ENCODE measurements around the gene CD8A.

- TF ChIP-seq ZNF565 (CRISPR knock-in tag; conservative IDR thresholded peaks at IDR 0.05; ENCODE audit: low read depth), result no peak
- TF ChIP-seq ZNF8 (CRISPR knock-in tag; IDR thresholded peaks at IDR 0.05), result no peak
- TF ChIP-seq, protein P1, sequence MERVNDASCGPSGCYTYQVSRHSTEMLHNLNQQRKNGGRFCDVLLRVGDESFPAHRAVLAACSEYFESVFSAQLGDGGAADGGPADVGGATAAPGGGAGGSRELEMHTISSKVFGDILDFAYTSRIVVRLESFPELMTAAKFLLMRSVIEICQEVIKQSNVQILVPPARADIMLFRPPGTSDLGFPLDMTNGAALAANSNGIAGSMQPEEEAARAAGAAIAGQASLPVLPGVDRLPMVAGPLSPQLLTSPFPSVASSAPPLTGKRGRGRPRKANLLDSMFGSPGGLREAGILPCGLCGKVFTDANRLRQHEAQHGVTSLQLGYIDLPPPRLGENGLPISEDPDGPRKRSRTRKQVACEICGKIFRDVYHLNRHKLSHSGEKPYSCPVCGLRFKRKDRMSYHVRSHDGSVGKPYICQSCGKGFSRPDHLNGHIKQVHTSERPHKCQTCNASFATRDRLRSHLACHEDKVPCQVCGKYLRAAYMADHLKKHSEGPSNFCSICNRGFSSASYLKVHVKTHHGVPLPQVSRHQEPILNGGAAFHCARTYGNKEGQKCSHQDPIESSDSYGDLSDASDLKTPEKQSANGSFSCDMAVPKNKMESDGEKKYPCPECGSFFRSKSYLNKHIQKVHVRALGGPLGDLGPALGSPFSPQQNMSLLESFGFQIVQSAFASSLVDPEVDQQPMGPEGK (CRISPR knock-in tag; IDR thresholded peaks at IDR 0.05; ENCODE audit: borderline replicate concordance), result no peak
- TF ChIP-seq CREB5 (CRISPR knock-in tag; IDR thresholded peaks at IDR 0.05; ENCODE audit: low read depth), result no peak
- TF ChIP-seq TSHZ2 (CRISPR knock-in tag; IDR thresholded peaks at IDR 0.05), result no peak
- no peak for TF ChIP-seq CSDC2 (CRISPR knock-in tag; IDR thresholded peaks at IDR 0.05)
- no peak for TF ChIP-seq ARNTL (CRISPR knock-in tag; IDR thresholded peaks at IDR 0.05; ENCODE audit: borderline replicate concordance, low read depth)
- TF ChIP-seq ZFP30 (CRISPR knock-in tag; IDR thresholded peaks at IDR 0.05), result no peak
- no peak for TF ChIP-seq BACH2 (CRISPR knock-in tag; IDR thresholded peaks at IDR 0.05; ENCODE audit: borderline replicate concordance)
- TF ChIP-seq TCF4 (CRISPR knock-in tag; IDR thresholded peaks at IDR 0.05; ENCODE audit: borderline replicate concordance), result no peak
- TF ChIP-seq TOX (CRISPR knock-in tag; IDR thresholded peaks at IDR 0.05; ENCODE audit: borderline replicate concordance), result no peak
- no peak for TF ChIP-seq ZC3H10 (CRISPR knock-in tag; IDR thresholded peaks at IDR 0.05)
These were observed 46.6 kb downstream of the CD8A start for GRCh38 chr2:86744152-86744551.

Measured in SK-N-SH treated with all-trans-retinoic acid at 6 μM for 48 hours (cell line).